ENCODE data around the gene DOCK9.

GRCh38 chr13:98900442-98900841, 77.4 kb downstream of the DOCK9 start:
- TF ChIP-seq, protein P1, sequence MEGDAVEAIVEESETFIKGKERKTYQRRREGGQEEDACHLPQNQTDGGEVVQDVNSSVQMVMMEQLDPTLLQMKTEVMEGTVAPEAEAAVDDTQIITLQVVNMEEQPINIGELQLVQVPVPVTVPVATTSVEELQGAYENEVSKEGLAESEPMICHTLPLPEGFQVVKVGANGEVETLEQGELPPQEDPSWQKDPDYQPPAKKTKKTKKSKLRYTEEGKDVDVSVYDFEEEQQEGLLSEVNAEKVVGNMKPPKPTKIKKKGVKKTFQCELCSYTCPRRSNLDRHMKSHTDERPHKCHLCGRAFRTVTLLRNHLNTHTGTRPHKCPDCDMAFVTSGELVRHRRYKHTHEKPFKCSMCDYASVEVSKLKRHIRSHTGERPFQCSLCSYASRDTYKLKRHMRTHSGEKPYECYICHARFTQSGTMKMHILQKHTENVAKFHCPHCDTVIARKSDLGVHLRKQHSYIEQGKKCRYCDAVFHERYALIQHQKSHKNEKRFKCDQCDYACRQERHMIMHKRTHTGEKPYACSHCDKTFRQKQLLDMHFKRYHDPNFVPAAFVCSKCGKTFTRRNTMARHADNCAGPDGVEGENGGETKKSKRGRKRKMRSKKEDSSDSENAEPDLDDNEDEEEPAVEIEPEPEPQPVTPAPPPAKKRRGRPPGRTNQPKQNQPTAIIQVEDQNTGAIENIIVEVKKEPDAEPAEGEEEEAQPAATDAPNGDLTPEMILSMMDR (IDR thresholded peaks at IDR 0.05): no peak
- no peak for TF ChIP-seq EZH2 (IDR thresholded peaks at IDR 0.05; ENCODE audit: borderline replicate concordance, insufficient read depth, low read depth, low read length, poor library complexity, severe bottlenecking)
